Measurements from ENCODE around the gene INTS11. TPM values are rescaled to one million over a fixed set of nuclear protein-coding genes. Genes with fewer than 3 reads are reported as not detected.

The INTS11 gene
- total and polyA plus RNA-seq, 2 experiments from 2014 or later: 102 to 161 TPM

GRCh38 chr1:1338278-1338677, 13.8 kb upstream of the INTS11 start:
- H3K4me1 Mint-ChIP-seq: no peaks in the 10 kb centered on the region; the same call in 2 of the 3 replicates
- H3K4me2 ChIP-seq: no peak overlapping the region
- H3K27ac ChIP-seq (ENCODE audit: low read depth): no peak overlapping the region
- peaks cover 18% of the 10 kb centered on the region for H3K36me3 Mint-ChIP-seq (ENCODE audit: low read depth)
- peaks cover 15% of the 10 kb centered on the region for H3F3A ChIP-seq (replicated peaks; ENCODE audit: low read depth)
- TF ChIP-seq CTCF (conservative IDR thresholded peaks at IDR 0.05; ENCODE audit: low read depth in 2 of 2): no peak
- no peak for TF ChIP-seq EZH2phosphoT487 (IDR thresholded peaks at IDR 0.05; ENCODE audit: unreplicated experiment)
- TF ChIP-seq STAT1 (IDR thresholded peaks at IDR 0.05; ENCODE audit: unreplicated experiment): no peak
- TF ChIP-seq EZH2 (IDR thresholded peaks at IDR 0.05; ENCODE audit: low read depth, unreplicated experiment): no peak
- no peak for TF ChIP-seq ZNF331 (CRISPR knock-in tag; IDR thresholded peaks at IDR 0.05; ENCODE audit: low read depth)
- TF ChIP-seq ETS1 (IDR thresholded peaks at IDR 0.05): no peak
- TF ChIP-seq JUNB (IDR thresholded peaks at IDR 0.05; ENCODE audit: unreplicated experiment): no peak
- no peak for TF ChIP-seq CREB1 (CRISPR knock-in tag; IDR thresholded peaks at IDR 0.05; ENCODE audit: low read depth)
- no peak overlapping the region for H3K4me3 Mint-ChIP-seq
- H3K27me3 ChIP-seq (ENCODE audit: insufficient read depth): no peaks in the 10 kb centered on the region
- H3K79me2 ChIP-seq (replicated peaks; ENCODE audit: insufficient read depth): no peaks in the 10 kb centered on the region
- H4K20me1 ChIP-seq (replicated peaks; ENCODE audit: insufficient read depth): no peaks in the 10 kb centered on the region
- no peak overlapping the region for H3K27ac Mint-ChIP-seq
- no peak overlapping the region for H3K4me3 ChIP-seq
- peaks cover 6% of the 10 kb centered on the region for H3K27me3 Mint-ChIP-seq (ENCODE audit: insufficient read depth, low read depth, poor library complexity)
- H3K9me3 Mint-ChIP-seq: no peaks in the 10 kb centered on the region; the same call in 2 of the 3 replicates
- no peaks in the 10 kb centered on the region for H3K36me3 ChIP-seq (ENCODE audit: insufficient read depth)
- no peak overlapping the region for H2AFZ ChIP-seq
- no peak for ATAC-seq
- DNase-seq (ENCODE audit: low spot score): no peak
- no peaks in the 10 kb centered on the region for H3K4me1 ChIP-seq (ENCODE audit: insufficient read depth)
- H3K9me2 ChIP-seq (ENCODE audit: insufficient read depth): no peaks in the 10 kb centered on the region

DNA sequence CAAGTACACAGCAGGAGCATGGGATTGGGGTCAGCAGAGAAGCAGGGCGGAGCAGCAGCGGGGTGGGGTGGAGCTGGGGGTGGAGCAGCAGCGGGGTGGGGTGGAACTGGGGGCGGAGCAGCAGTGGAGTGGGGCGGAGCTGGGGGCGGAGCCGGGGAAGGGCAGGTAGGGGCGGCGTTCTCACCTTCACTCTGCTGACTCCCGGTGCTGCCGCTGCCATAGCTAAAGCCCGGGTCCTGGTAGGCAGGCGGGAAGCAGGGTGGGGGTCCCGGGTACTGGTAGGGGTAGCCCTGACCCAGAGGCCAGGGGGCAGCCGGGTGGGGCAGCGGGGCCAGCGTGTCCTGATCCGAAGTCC, 13.3 kb upstream of the INTS11 start:
- Mint-ChIP-seq H3K9me3 (no peaks in the 10 kb centered on the region; the same call in 2 of the 3 replicates), H3K36me3 (ENCODE audit: low read depth) (peaks cover 18% of the 10 kb centered on the region), H3K27me3 (ENCODE audit: insufficient read depth, low read depth, poor library complexity) (peaks cover 8% of the 10 kb centered on the region), H3K27ac (no peak overlapping the region), H3K4me1 (no peaks in the 10 kb centered on the region; the same call in 2 of the 3 replicates), H3K4me3 (no peak overlapping the region)
- H3K4me3 ChIP-seq: no peak overlapping the region
- H3K79me2 ChIP-seq (replicated peaks; ENCODE audit: insufficient read depth): no peaks in the 10 kb centered on the region
- no peaks in the 10 kb centered on the region for H3K4me1 ChIP-seq (ENCODE audit: insufficient read depth)
- H4K20me1 ChIP-seq (replicated peaks; ENCODE audit: insufficient read depth): no peaks in the 10 kb centered on the region
- DNase-seq (ENCODE audit: low spot score): peak; percentile 74
- H2AFZ ChIP-seq: no peak overlapping the region
- H3K27me3 ChIP-seq (ENCODE audit: insufficient read depth): no peaks in the 10 kb centered on the region
- peaks cover 15% of the 10 kb centered on the region for H3F3A ChIP-seq (replicated peaks; ENCODE audit: low read depth)
- no peak overlapping the region for H3K27ac ChIP-seq (ENCODE audit: low read depth)
- no peaks in the 10 kb centered on the region for H3K36me3 ChIP-seq (ENCODE audit: insufficient read depth)
- peak; percentile 82 for ATAC-seq
- no peak overlapping the region for H3K4me2 ChIP-seq
- H3K9me2 ChIP-seq (ENCODE audit: insufficient read depth): no peaks in the 10 kb centered on the region
- TF ChIP-seq CREB1 (CRISPR knock-in tag; IDR thresholded peaks at IDR 0.05; ENCODE audit: low read depth) (no peak), CTCF (conservative IDR thresholded peaks at IDR 0.05; ENCODE audit: low read depth in 2 of 2) (no peak), EZH2phosphoT487 (IDR thresholded peaks at IDR 0.05; ENCODE audit: unreplicated experiment) (no peak), NANOG (IDR thresholded peaks at IDR 0.05; ENCODE audit: borderline replicate concordance) (no peak), ETS1 (IDR thresholded peaks at IDR 0.05) (no peak), STAT1 (IDR thresholded peaks at IDR 0.05; ENCODE audit: unreplicated experiment) (no peak), POLR2AphosphoS5 (IDR thresholded peaks at IDR 0.05; ENCODE audit: low read depth) (no peak), ZNF114 (CRISPR knock-in tag; IDR thresholded peaks at IDR 0.05) (no peak), JUNB (IDR thresholded peaks at IDR 0.05; ENCODE audit: unreplicated experiment) (no peak), EZH2 (IDR thresholded peaks at IDR 0.05; ENCODE audit: low read depth, unreplicated experiment) (no peak)
- TF ChIP-seq, protein P1, sequence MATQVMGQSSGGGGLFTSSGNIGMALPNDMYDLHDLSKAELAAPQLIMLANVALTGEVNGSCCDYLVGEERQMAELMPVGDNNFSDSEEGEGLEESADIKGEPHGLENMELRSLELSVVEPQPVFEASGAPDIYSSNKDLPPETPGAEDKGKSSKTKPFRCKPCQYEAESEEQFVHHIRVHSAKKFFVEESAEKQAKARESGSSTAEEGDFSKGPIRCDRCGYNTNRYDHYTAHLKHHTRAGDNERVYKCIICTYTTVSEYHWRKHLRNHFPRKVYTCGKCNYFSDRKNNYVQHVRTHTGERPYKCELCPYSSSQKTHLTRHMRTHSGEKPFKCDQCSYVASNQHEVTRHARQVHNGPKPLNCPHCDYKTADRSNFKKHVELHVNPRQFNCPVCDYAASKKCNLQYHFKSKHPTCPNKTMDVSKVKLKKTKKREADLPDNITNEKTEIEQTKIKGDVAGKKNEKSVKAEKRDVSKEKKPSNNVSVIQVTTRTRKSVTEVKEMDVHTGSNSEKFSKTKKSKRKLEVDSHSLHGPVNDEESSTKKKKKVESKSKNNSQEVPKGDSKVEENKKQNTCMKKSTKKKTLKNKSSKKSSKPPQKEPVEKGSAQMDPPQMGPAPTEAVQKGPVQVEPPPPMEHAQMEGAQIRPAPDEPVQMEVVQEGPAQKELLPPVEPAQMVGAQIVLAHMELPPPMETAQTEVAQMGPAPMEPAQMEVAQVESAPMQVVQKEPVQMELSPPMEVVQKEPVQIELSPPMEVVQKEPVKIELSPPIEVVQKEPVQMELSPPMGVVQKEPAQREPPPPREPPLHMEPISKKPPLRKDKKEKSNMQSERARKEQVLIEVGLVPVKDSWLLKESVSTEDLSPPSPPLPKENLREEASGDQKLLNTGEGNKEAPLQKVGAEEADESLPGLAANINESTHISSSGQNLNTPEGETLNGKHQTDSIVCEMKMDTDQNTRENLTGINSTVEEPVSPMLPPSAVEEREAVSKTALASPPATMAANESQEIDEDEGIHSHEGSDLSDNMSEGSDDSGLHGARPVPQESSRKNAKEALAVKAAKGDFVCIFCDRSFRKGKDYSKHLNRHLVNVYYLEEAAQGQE (IDR thresholded peaks at IDR 0.05; ENCODE audit: unreplicated experiment): no peak

Measured in GM23338 (cell line).